Pancreas (tissue), 10 donors: ENCODE data around the gene ZNF282. TPM values are rescaled to one million over a fixed set of nuclear protein-coding genes. Genes with fewer than 3 reads are reported as not detected.

ENCODE experiments used
- ATAC-seq, 4 donors: fragments of 200-7000 bp; cut with Tn5 transposase; one replicate each; pipeline versions ENCODE4 v1.8.0 to v1.9.1; 2020; ENCODE audit warnings: mild to moderate bottlenecking in 4 of 4, moderate library complexity in 4 of 4
- DNase-seq, 6 donors: peaks; one replicate each; pipeline ENCODE4 v3.0.0-alpha.2; 2020
- FAIRE-seq: peaks from 2 replicates; lab custom pipeline; 2012; peaks lifted over from hg19 to GRCh38; lab: Jason Lieb, UNC
- H3K27ac ChIP-seq, 4 donors: fragments of 200-600 bp; sonication (generic); 1 replicate in 3 of 4; 2 replicates in 1 of 4; pipeline versions ENCODE4 v1.5.0 to v1.8.0; 2020
- H3K27me3 ChIP-seq, 4 donors: fragments of 200-600 bp; one replicate each; pipeline ENCODE4 v1.8.0; 2021
- H3K36me3 ChIP-seq, 3 donors: fragments of 200-600 bp; sonication (generic) in 1 of 3; one replicate each; pipeline versions ENCODE4 v1.5.0 to v1.8.0; 2020 to 2021
- H3K4me1 ChIP-seq, 3 donors: fragments of 200-600 bp; one replicate each; pipeline ENCODE4 v1.8.0; 2021
- H3K4me3 ChIP-seq, 4 donors: fragments of 200-600 bp; sonication (generic) in 2 of 4; one replicate each; pipeline versions ENCODE4 v1.5.0 to v1.8.0; 2020 to 2021
- H3K9me3 ChIP-seq, 4 donors: fragments of 200-600 bp; one replicate each; pipeline ENCODE4 v1.8.0; 2021
- CTCF ChIP-seq, 4 donors: fragments of 200-600 bp; sonication (generic) in 3 of 4; IDR thresholded peaks; one replicate each; pipeline versions ENCODE4 v1.5.0 to v1.8.0; 2021; ENCODE audit warnings: antibody characterized with exemption in 4 of 4
- WGBS, 2 donors: extraction: QIAGEN DNeasy Blood & Tissue Kit; methylation state at CpG; one replicate each; pipeline ENCODE4 v1.1.7; 2013; 5-methylcytosine and 5-hydroxymethylcytosine counted together
- intact Hi-C, 3 donors: fragments of 100-400 bp; cut with DNase I; formaldehyde crosslinking; loops; one replicate each; pipeline versions ENCODE4 v1.11.1 to v1.14.2; 2022
- polyA plus RNA-seq, 2 donors: library from polyadenylated mRNA; stranded (reverse); fragments of 200-250 nt; gene quantifications; one replicate each; pipeline ENCODE4 v1.2.3, GENCODE V29; 2013
- total RNA-seq, 6 donors: library from RNA; stranded (reverse); fragmentation: NEBNext Ultra II Directional in 4 of 6; extraction: Animal tissue kit (Norgen Biotek cat#: 25700) in 4 of 6; gene quantifications; one replicate each; pipeline versions ENCODE4 v1.2.1 to v1.2.4, GENCODE V29; 2021 to 2023
- donor health status: healthy with polysubstance abuse.
- donor health status: DM: no; HTN: no; CAD: no; lungs with moderate emphysema.
- donor health status: DM: no; HTN: no; CAD: no.
- donor health status: control.
- donor health status: control.
- donor health status: Bipolar disorder and iron deficiency.
- donor health status: DM: yes; HTN: yes; CAD: no.
- donor health status: DM: no; HTN: no; CAD: no.
- donor health status: DM: no; HTN: no; CAD: no.
- donor health status: DM: yes; HTN: yes; CAD: no.

ZNF282 gene
- total and polyA plus RNA-seq, 8 donors: 12.1 to 19.4 (median 14.0) TPM

GRCh38 chr7:149180722-149181449 lies 14.5 kb upstream of the ZNF282 start:
- TF ChIP-seq CTCF (IDR thresholded peaks at IDR 0.05): no peak
- Histone ChIP-seq H3K4me3 (no peak overlapping the region), H3K27me3 (no peaks in the 10 kb centered on the region), H3K9me3 (no peaks in the 10 kb centered on the region), H3K27ac (no peak overlapping the region), H3K36me3 (peaks cover 2 to 45% (median 10%) of the 10 kb centered on the region in 3 donors), H3K4me1 (no peaks in the 10 kb centered on the region)
- FAIRE-seq (no peak), ATAC-seq (no peak), DNase-seq (no peak)
- intact Hi-C loops: no loop called here

GRCh38 chr7:149181450-149181790 lies 13.9 kb upstream of the ZNF282 start:
- Histone ChIP-seq H3K4me1 (no peaks in the 10 kb centered on the region), H3K27ac (no peak overlapping the region), H3K4me3 (no peak overlapping the region), H3K36me3 (peaks cover 2 to 41% (median 10%) of the 10 kb centered on the region in 3 donors), H3K9me3 (no peaks in the 10 kb centered on the region), H3K27me3 (no peaks in the 10 kb centered on the region)
- ATAC-seq (no peak), FAIRE-seq (no peak), DNase-seq (no peak)
- TF ChIP-seq CTCF (IDR thresholded peaks at IDR 0.05): no peak
- intact Hi-C loops: no loop called here

GRCh38 chr7:149184274-149184673 lies 11.1 kb upstream of the ZNF282 start:
- no peak for DNase-seq
- no peak for TF ChIP-seq CTCF (IDR thresholded peaks at IDR 0.05)
- no peak for ATAC-seq
- Histone ChIP-seq H3K27me3 (no peaks in the 10 kb centered on the region), H3K27ac (no peak overlapping the region), H3K9me3 (no peaks in the 10 kb centered on the region), H3K36me3 (peaks cover 2 to 21% (median 3%) of the 10 kb centered on the region in 3 donors), H3K4me1 (no peaks in the 10 kb centered on the region), H3K4me3 (no peak overlapping the region)
- 89 to 92% methylated on average over 6 of the region's 6 CpGs for WGBS, 2 donors
- intact Hi-C loops: no loop called here
- FAIRE-seq: no peak

GRCh38 chr7:149188213-149188612 lies 7.1 kb upstream of the ZNF282 start:
- WGBS, 2 donors: 57 to 76% methylated on average over 2 of the region's 2 CpGs
- no peaks in the 10 kb centered on the region for H3K4me1 ChIP-seq
- H3K27me3 ChIP-seq: no peaks in the 10 kb centered on the region
- no peaks in the 10 kb centered on the region for H3K9me3 ChIP-seq
- no peak for TF ChIP-seq CTCF (IDR thresholded peaks at IDR 0.05)
- intact Hi-C loops: no loop called here
- FAIRE-seq (no peak), ATAC-seq (no peak), DNase-seq (no peak)
- no peak overlapping the region for H3K27ac ChIP-seq
- H3K36me3 ChIP-seq: no peaks in the 10 kb centered on the region
- H3K4me3 ChIP-seq: no peak overlapping the region

- Histone ChIP-seq H3K4me1 (no peaks in the 10 kb centered on the region), H3K27ac (no peak overlapping the region), H3K4me3 (no peak overlapping the region), H3K27me3 (no peaks in the 10 kb centered on the region), H3K36me3 (no peaks in the 10 kb centered on the region), H3K9me3 (no peaks in the 10 kb centered on the region)
- WGBS, 2 donors: 57 to 68% methylated on average over 12 of the region's 12 CpGs
- FAIRE-seq (no peak), DNase-seq (no peak), ATAC-seq (no peak)
- intact Hi-C loops: no loop called here
- no peak for TF ChIP-seq CTCF (IDR thresholded peaks at IDR 0.05)
These were observed 6.6 kb upstream of the ZNF282 start for GRCh38 chr7:149188637-149189259.
